ENCODE results near the gene DAB1. TPM values are rescaled to one million over a fixed set of nuclear protein-coding genes. Genes with fewer than 3 reads are reported as not detected.

Gene DAB1
- total and polyA plus RNA-seq, 2 of the 8 experiments (the other 6 are each of a cell fraction or from before 2014, with no cell fraction given) = 4.4 to 11.8 TPM

DNA sequence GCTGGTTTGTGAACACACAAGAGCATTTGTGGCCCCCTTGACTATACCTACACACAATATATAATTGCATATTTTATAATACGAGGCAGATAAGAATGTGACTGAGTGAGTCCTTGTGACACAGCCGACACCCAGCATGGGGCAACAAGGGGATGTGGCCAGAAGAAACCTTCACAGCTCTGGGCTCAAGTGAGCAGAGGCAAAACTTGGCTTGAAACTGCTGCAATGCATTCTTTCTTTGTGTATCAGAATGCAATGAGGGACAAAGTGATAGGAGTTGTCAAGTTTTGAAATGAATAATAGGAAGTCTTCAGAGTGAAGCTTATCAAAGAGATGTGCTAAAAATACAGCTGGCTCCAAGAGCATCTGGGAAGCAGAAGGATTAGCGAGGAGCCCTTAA, 334.0 kb downstream of the DAB1 start:
- peaks cover 0 to 2% (median 0%) of the 10 kb centered on the region in 4 experiments; a peak in 2 of 7 replicates for H3K4me1 ChIP-seq (replicated peaks in 1 of 4; ENCODE audit: control insufficient read depth in 3 of 4, insufficient read depth in 4 of 4, low read length in 3 of 4)
- no peak overlapping the region for H3K4me2 ChIP-seq (ENCODE audit: insufficient read depth in 1 of 2, low read depth in 2 of 2, low read length in 2 of 2)
- WGBS, 2 experiments (ENCODE audit: extremely low coverage in 1 of 2, insufficient coverage in 1 of 2, insufficient read length in 1 of 2, insufficient replicate concordance in 2 of 2, low coverage in 1 of 2, low lambda C conversion rate in 2 of 2, missing lambda C conversion rate in 1 of 2) = 87% methylated on average over 3 of the region's 3 CpGs; no CpG with 5 or more reads in 1 of the 2 experiments
- no peak for TF ChIP-seq GABPA (IDR thresholded peaks at IDR 0.05; ENCODE audit: borderline replicate concordance, insufficient read depth, low read length)
- TF ChIP-seq, protein P1, sequence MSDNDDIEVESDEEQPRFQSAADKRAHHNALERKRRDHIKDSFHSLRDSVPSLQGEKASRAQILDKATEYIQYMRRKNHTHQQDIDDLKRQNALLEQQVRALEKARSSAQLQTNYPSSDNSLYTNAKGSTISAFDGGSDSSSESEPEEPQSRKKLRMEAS (IDR thresholded peaks at IDR 0.05) = no peak
- TF ChIP-seq CREB1 (IDR thresholded peaks at IDR 0.05) = no peak
- no peak for TF ChIP-seq SAP30 (IDR thresholded peaks at IDR 0.05; ENCODE audit: insufficient read depth, insufficient replicate concordance, low read length)
- TF ChIP-seq BACH1 (IDR thresholded peaks at IDR 0.05; ENCODE audit: low read length) = no peak
- no peak for TF ChIP-seq TAF1 (IDR thresholded peaks at IDR 0.05; ENCODE audit: low read depth, low read length)
- TF ChIP-seq BCL11A (IDR thresholded peaks at IDR 0.05; ENCODE audit: low read depth in 2 of 2, low read length in 2 of 2) = no peak
- TF ChIP-seq KDM4A (IDR thresholded peaks at IDR 0.05; ENCODE audit: low read depth, low read length, severe bottlenecking) = no peak
- TF ChIP-seq ZNF274 (IDR thresholded peaks at IDR 0.05; ENCODE audit: borderline replicate concordance, extremely low read depth, low read length) = no peak
- TF ChIP-seq JUND (IDR thresholded peaks at IDR 0.05; ENCODE audit: low read length) = no peak
- no peak for TF ChIP-seq RBBP5 (IDR thresholded peaks at IDR 0.05; ENCODE audit: borderline replicate concordance, low read depth, low read length)
- TF ChIP-seq EP300 (IDR thresholded peaks at IDR 0.05; ENCODE audit: borderline replicate concordance in 1 of 2, low read depth in 2 of 2, low read length in 2 of 2) = no peak
- no peak for TF ChIP-seq CEBPB (IDR thresholded peaks at IDR 0.05; ENCODE audit: low read depth, low read length)
- TF ChIP-seq SRF (IDR thresholded peaks at IDR 0.05; ENCODE audit: low read depth, low read length) = no peak
- TF ChIP-seq SP4 (IDR thresholded peaks at IDR 0.05; ENCODE audit: low read length) = no peak

More for the DNA sequence above, 334.0 kb downstream of the DAB1 start:
- Histone ChIP-seq H2AFZ (ENCODE audit: low read length) (no peak overlapping the region), H2BK5ac (ENCODE audit: low read depth, low read length) (no peak overlapping the region), H3K4ac (replicated peaks; ENCODE audit: insufficient read length, low read depth, low read length) (no peak overlapping the region), H3K56ac (replicated peaks; ENCODE audit: insufficient read length, low read depth, low read length) (no peak overlapping the region), H4K5ac (ENCODE audit: insufficient read length, low read depth, low read length) (no peak overlapping the region), H3K79me1 (ENCODE audit: low read depth, low read length) (no peaks in the 10 kb centered on the region), H2BK12ac (ENCODE audit: low read depth, low read length) (no peak overlapping the region), H3K23ac (ENCODE audit: insufficient read length) (no peak overlapping the region), H4K8ac (ENCODE audit: extremely low read depth, insufficient read depth, low read length) (no peak overlapping the region), H3K4me3 (ENCODE audit: extremely low read depth in 1 of 4, insufficient read depth in 2 of 4, low read depth in 3 of 4, low read length in 4 of 4) (no peak overlapping the region), H3K9me3 (ENCODE audit: insufficient read depth in 2 of 2, low read depth in 1 of 2, low read length in 1 of 2) (no peaks in the 10 kb centered on the region), H4K20me1 (replicated peaks in 1 of 2; ENCODE audit: control insufficient read depth in 1 of 2, insufficient read depth in 2 of 2, low read length in 2 of 2) (no peaks in the 10 kb centered on the region), H3K14ac (ENCODE audit: insufficient read length) (no peak overlapping the region), H2AK5ac (ENCODE audit: low read depth, low read length) (no peak overlapping the region), H3K23me2 (ENCODE audit: low read depth, low read length) (no peaks in the 10 kb centered on the region), H3K36me3 (ENCODE audit: control insufficient read depth in 2 of 4, insufficient read depth in 4 of 4, low read length in 3 of 4) (no peaks in the 10 kb centered on the region), H4K91ac (replicated peaks; ENCODE audit: insufficient read length, low read length) (no peak overlapping the region), H3K18ac (ENCODE audit: extremely low read depth, low read length) (no peak overlapping the region), H2BK20ac (ENCODE audit: low read length) (no peak overlapping the region), H2BK120ac (replicated peaks; ENCODE audit: low read depth, low read length) (no peak overlapping the region), H3K27ac (ENCODE audit: low read depth, low read length) (no peak overlapping the region), H2BK15ac (ENCODE audit: low read length) (no peak overlapping the region), H3K79me2 (ENCODE audit: control insufficient read depth in 1 of 2, insufficient read depth in 2 of 2, low read length in 2 of 2) (no peaks in the 10 kb centered on the region), H3K9ac (replicated peaks in 1 of 4; ENCODE audit: extremely low read depth in 1 of 4, low read depth in 3 of 4, low read length in 3 of 4) (no peak overlapping the region), H3K27me3 (replicated peaks in 1 of 4; ENCODE audit: control insufficient read depth in 3 of 4, extremely low read depth in 1 of 4, insufficient read depth in 3 of 4, low read length in 3 of 4) (no peaks in the 10 kb centered on the region)
- FAIRE-seq (no peak), DNase-seq (ENCODE audit: low read depth in 1 of 2, low spot score in 2 of 2) (no peak)
- POLR2A ChIA-PET (ENCODE audit: partially characterized antibody) = no interaction called here
- CTCF ChIA-PET (ENCODE audit: partially characterized antibody) = interaction anchor here (0.9 kb wide), 1 partner anchor 98 kb away, joined by 3 read pairs; no protein-coding TSS in a partner anchor

Data from H1 (cell line).